ENCODE results near the gene COL2A1.

Gene COL2A1

DNA sequence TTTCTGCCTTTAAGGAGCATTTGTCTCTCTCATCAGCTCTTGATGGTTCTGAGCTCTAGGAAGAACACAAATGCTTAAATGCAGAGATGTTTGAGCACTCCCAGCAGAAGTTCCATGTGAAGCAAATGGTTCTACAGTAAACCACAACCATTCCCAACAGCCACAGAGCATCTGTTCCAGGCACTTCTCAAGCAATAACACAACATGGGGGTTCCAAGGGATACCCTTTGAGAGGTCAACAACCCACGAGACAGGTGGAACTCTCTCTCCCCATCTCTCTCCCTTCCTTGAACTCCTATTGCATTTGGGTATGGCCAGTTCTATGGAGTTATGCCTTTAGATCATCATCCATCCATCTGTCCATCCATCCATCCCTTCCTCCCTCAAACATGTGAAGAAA is 5.2 kb upstream of the COL2A1 start:
- CTCF ChIA-PET: no interaction called here
- POLR2A ChIA-PET: no interaction called here

DNA sequence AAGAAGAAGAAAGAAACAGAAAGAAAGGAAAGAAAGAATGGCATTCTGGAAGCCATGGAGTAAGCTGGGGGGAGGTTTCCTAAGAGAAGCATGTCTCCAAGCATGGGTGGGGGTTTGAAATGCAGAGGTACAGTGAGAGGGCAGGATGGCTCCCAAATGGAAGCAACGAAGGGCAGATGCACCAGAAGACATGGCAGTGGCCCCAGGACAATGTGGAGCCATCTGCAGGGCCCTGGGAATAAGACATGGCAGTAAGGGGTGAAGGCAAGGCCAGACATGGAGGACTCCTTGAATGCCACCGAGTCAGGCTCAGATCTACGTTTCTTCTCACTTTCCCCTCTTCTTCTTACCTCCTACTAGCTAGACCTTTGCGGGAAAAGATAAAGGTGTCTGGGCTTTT is 4.7 kb upstream of the COL2A1 start:
- no peak for DNase-seq (ENCODE audit: extremely low spot score)
- TF ChIP-seq HDGF (IDR thresholded peaks at IDR 0.05; ENCODE audit: borderline replicate concordance) (no peak), LEF1 (IDR thresholded peaks at IDR 0.05; ENCODE audit: borderline replicate concordance) (no peak), FOXM1 (IDR thresholded peaks at IDR 0.05; ENCODE audit: borderline replicate concordance) (no peak), SP1 (IDR thresholded peaks at IDR 0.05) (no peak), SUZ12 (IDR thresholded peaks at IDR 0.05) (no peak), NFRKB (IDR thresholded peaks at IDR 0.05) (no peak), ZNF384 (IDR thresholded peaks at IDR 0.05) (no peak), L3MBTL2 (conservative IDR thresholded peaks at IDR 0.05) (no peak), FOXK2 (IDR thresholded peaks at IDR 0.05) (no peak), TARDBP (IDR thresholded peaks at IDR 0.05) (no peak), ARNT (IDR thresholded peaks at IDR 0.05) (no peak), CTBP1 (IDR thresholded peaks at IDR 0.05; ENCODE audit: borderline replicate concordance) (no peak), ELF4 (IDR thresholded peaks at IDR 0.05) (no peak), BHLHE40 (IDR thresholded peaks at IDR 0.05; ENCODE audit: borderline replicate concordance) (no peak), FOXA1 (IDR thresholded peaks at IDR 0.05) (no peak)
- TF ChIP-seq, protein P1, sequence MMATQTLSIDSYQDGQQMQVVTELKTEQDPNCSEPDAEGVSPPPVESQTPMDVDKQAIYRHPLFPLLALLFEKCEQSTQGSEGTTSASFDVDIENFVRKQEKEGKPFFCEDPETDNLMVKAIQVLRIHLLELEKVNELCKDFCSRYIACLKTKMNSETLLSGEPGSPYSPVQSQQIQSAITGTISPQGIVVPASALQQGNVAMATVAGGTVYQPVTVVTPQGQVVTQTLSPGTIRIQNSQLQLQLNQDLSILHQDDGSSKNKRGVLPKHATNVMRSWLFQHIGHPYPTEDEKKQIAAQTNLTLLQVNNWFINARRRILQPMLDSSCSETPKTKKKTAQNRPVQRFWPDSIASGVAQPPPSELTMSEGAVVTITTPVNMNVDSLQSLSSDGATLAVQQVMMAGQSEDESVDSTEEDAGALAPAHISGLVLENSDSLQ (IDR thresholded peaks at IDR 0.05): no peak
- POLR2A ChIA-PET: no interaction called here
- CTCF ChIA-PET: no interaction called here

More for the DNA sequence above, 5.2 kb upstream of the COL2A1 start:
- TF ChIP-seq NFRKB (IDR thresholded peaks at IDR 0.05): no peak
- TF ChIP-seq ZNF384 (IDR thresholded peaks at IDR 0.05): no peak
- no peak for TF ChIP-seq HDGF (IDR thresholded peaks at IDR 0.05; ENCODE audit: borderline replicate concordance)
- no peak for TF ChIP-seq ELF4 (IDR thresholded peaks at IDR 0.05)
- no peak for TF ChIP-seq CTBP1 (IDR thresholded peaks at IDR 0.05; ENCODE audit: borderline replicate concordance)
- TF ChIP-seq, protein P1 (IDR thresholded peaks at IDR 0.05): no peak
- no peak for TF ChIP-seq L3MBTL2 (conservative IDR thresholded peaks at IDR 0.05)
- no peak for TF ChIP-seq FOXM1 (IDR thresholded peaks at IDR 0.05; ENCODE audit: borderline replicate concordance)
- TF ChIP-seq SP1 (IDR thresholded peaks at IDR 0.05): no peak
- TF ChIP-seq TARDBP (IDR thresholded peaks at IDR 0.05): no peak
- TF ChIP-seq BHLHE40 (IDR thresholded peaks at IDR 0.05; ENCODE audit: borderline replicate concordance): no peak
- DNase-seq (ENCODE audit: extremely low spot score): no peak

DNA sequence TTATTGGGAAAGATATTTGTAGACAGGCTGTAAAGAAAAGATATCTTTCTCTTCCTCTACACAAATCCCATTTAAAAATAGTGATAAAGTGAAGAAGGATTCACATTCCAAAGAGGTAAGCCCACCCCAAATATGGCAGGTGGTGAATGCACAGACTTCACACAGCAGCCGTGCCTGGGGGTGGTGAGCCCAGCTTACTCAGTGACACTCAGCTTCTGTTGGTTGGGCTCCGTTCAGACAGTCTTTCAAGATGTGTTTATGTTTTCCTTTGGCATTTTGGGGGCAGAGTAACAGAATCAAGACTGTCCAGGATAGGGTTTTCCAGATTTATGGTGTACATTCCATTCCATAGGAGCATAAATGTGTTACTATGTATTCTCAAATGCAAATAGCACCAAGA is 4.1 kb upstream of the COL2A1 start:
- TF ChIP-seq FOXK2 (IDR thresholded peaks at IDR 0.05) (no peak), HDGF (IDR thresholded peaks at IDR 0.05; ENCODE audit: borderline replicate concordance) (no peak), TARDBP (IDR thresholded peaks at IDR 0.05) (no peak), SP1 (IDR thresholded peaks at IDR 0.05) (no peak), SUZ12 (IDR thresholded peaks at IDR 0.05) (no peak), FOXM1 (IDR thresholded peaks at IDR 0.05; ENCODE audit: borderline replicate concordance) (no peak), BHLHE40 (IDR thresholded peaks at IDR 0.05; ENCODE audit: borderline replicate concordance) (no peak)
- POLR2A ChIA-PET: no interaction called here
- CTCF ChIA-PET: no interaction called here
- no peak for DNase-seq (ENCODE audit: extremely low spot score)

DNA sequence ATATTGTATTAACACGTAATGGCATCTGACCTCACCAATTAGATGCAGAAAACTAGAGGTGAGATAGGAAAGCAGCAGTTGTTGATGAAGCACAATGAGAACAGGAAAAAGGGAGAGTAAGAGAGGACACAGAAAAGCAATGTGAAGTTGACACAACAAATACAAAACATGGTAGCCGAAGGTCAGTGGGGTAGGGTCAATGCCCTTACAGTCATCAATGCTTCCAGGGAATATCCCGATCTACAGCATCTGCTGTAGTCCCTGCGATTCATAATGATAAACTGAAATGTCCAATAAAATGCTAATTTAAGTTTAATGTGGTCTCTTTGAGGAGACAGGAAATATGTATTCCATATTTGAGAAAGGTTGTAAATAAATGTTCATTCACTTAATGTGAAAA is 2.9 kb upstream of the COL2A1 start:
- DNase-seq (ENCODE audit: extremely low spot score): no peak

DNA sequence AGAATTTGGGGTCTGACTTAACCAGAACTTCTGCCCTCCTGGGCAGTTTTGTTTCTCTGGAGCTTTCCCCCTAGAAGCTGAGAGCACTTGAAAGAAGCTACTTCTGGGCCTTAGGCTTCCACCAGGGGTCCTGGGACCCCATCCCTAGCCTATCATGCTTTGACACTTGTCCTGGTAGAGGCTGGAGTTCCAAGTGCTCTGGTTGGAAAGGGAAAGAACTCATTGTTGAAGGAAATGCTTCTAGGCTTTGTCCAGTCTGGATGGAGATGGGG is 1.4 kb upstream of the COL2A1 start:
- POLR2A ChIA-PET: no interaction called here

More for the DNA sequence above, 2.9 kb upstream of the COL2A1 start:
- TF ChIP-seq ZNF384 (IDR thresholded peaks at IDR 0.05) (no peak), NFRKB (IDR thresholded peaks at IDR 0.05) (no peak), ELF4 (IDR thresholded peaks at IDR 0.05) (no peak), FOXM1 (IDR thresholded peaks at IDR 0.05; ENCODE audit: borderline replicate concordance) (no peak), TARDBP (IDR thresholded peaks at IDR 0.05) (no peak), HDGF (IDR thresholded peaks at IDR 0.05; ENCODE audit: borderline replicate concordance) (no peak), L3MBTL2 (conservative IDR thresholded peaks at IDR 0.05) (no peak), LEF1 (IDR thresholded peaks at IDR 0.05; ENCODE audit: borderline replicate concordance) (no peak), ARNT (IDR thresholded peaks at IDR 0.05) (no peak), CTBP1 (IDR thresholded peaks at IDR 0.05; ENCODE audit: borderline replicate concordance) (no peak), BHLHE40 (IDR thresholded peaks at IDR 0.05; ENCODE audit: borderline replicate concordance) (no peak), FOXK2 (IDR thresholded peaks at IDR 0.05) (no peak), SP1 (IDR thresholded peaks at IDR 0.05) (no peak), FOXA1 (IDR thresholded peaks at IDR 0.05) (no peak)
- TF ChIP-seq, protein P1 (IDR thresholded peaks at IDR 0.05): no peak
- ChIA-PET CTCF (no interaction called here), POLR2A (no interaction called here)

DNA sequence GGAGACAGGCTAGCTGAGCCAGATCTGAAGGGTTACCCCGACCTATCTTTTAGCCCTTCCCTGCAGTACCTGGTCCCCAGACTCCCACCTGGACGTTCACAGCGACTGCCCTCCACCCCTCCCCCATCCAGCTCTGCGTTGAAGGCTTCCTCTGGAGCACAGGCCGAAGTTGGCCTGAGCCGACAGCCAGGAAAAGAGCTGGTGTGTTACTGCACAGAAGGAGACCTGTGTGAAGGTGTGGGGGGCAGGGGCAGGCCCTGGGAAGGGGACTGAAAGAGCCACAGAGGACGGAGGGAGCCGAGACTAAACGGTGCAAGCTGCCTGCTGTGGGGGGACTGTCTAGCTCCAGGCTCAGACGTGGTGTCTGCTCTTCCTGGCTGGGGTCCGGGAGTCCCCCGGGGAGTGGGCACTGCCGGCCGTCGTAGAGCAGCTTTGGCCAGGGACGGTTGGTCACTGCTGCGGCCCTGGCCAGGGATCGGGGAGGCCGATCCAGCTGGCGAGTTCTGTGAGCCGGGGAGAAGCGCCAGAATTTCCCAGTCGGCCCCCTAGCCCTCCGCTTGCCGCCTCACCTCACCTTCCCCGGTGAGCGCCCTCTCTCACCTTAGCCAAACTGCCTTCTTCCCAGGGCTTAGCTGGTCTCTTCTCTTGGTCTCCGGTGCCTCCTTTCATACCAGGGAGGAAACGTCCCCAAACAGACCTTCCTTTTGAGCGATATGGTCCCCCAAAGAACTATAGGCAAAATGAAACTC is 899 bp upstream of the COL2A1 start:
- CTCF ChIA-PET: no interaction called here
- TF ChIP-seq NFRKB (IDR thresholded peaks at IDR 0.05) (no peak), SP1 (IDR thresholded peaks at IDR 0.05) (no peak), LEF1 (IDR thresholded peaks at IDR 0.05; ENCODE audit: borderline replicate concordance) (no peak), L3MBTL2 (conservative IDR thresholded peaks at IDR 0.05) (no peak)
- POLR2A ChIA-PET: no interaction called here
- DNase-seq (ENCODE audit: extremely low spot score): no peak

More for the DNA sequence above, 1.4 kb upstream of the COL2A1 start:
- no peak for DNase-seq (ENCODE audit: extremely low spot score)
- no peak for TF ChIP-seq SP1 (IDR thresholded peaks at IDR 0.05)
- TF ChIP-seq ELF4 (IDR thresholded peaks at IDR 0.05): no peak
- CTCF ChIA-PET: no interaction called here
